HG03575 (cell line): ENCODE data around the gene CXCL1.

Source experiments
- ATAC-seq: cut with Tn5 transposase; IDR thresholded peaks from one replicate; pipeline ENCODE4 v1.9.1; 2021; ENCODE audit not compliant: unreplicated experiment, insufficient number of reproducible peaks, low FRiP score; ENCODE audit errors: extremely low read depth

CXCL1 gene

DNA sequence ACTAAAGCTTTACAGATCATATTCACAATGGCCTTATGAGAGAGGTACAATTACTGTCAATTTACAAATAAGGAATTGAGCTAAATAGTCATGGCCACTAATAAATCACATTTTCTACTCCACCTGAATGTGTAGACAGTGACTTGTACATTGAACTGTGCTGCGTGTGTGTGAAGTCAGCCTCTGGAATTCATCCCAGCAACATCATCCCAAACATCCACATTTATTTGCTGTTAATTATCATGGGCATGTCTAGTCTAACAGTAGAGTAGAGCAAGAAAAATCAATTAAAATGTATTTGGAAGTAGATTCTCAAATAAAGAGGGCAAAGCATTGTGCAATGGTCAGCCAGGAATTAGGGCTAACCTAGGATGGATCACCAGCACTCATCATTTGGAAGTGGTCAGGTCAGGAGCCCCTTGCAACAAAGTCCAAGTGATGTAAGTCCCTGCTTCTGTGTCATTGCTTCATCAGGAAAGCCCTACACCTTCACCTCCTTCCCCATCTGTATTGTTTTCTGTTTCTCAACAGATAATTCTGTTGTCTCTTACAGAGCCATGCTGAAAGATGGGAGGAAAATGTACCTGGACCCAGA lies 20.9 kb upstream of the CXCL1 start:
- ATAC-seq = no peak

DNA sequence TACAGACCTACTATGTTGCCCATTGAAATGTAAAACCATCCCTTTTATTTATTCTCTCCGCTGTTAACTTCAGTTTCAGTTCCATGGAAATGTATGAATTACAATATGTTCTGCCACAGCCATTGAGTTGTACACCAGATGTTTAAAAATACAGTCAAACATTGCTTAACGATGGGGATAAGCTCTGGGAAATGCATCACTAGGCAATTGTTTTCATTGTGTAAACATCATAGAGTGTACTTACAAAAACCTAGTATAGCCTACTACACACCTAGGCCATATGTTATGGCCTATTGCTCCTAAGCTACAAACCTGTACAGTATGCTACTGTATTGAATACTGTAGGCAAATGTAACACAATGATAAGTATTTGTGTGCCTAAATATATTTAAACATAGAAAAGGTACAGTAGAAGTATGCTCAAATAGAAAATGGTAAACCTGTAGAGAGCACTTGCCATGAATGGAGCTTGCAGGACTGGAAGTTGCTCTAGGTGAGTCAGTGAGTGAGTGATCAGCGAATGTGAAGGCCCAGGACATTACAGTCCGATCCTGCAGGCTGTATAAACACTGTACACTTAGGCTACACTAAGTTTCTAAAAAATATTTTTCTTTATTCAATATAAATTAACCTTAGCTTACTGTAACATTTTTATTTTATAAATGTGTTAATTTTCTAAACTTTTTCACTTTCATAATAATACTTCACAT lies 18.8 kb upstream of the CXCL1 start:
- ATAC-seq = no peak

DNA sequence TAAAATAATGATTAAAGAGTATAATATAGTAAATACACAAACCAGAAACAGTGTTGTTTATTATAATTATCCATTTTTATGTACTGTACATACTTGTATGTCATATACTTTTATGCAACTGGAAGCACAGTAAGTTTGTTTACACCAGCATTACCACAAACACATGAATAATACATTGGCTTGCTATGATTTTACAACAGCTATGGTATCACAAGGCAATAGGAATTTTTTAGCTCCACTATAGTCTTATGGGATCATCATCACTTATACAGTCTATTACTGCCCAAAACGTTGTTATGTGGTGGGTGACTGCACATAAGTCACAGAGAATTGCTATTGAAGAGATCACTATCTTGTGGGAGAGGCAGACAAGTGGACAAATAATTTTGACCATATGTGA lies 17.9 kb upstream of the CXCL1 start:
- no peak for ATAC-seq

DNA sequence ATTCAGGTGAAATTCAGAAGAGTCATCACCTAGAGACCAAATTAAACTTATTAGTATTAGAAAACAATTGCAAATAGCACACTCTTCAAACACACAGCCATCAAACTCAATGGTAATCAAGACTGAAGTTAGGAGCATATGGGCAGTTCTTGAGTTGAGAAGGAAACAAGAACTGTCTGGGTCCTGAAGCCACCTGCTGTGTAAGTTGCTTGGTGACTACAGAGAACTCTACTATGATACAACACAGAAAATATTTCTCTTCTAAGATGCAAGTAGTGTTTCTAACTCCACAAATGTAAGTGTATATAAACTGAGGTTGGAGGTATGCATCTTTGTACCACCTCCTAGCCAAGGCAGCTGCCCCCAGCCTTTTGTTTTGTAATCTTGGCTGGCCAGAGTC lies 16.4 kb upstream of the CXCL1 start:
- ATAC-seq = no peak

DNA sequence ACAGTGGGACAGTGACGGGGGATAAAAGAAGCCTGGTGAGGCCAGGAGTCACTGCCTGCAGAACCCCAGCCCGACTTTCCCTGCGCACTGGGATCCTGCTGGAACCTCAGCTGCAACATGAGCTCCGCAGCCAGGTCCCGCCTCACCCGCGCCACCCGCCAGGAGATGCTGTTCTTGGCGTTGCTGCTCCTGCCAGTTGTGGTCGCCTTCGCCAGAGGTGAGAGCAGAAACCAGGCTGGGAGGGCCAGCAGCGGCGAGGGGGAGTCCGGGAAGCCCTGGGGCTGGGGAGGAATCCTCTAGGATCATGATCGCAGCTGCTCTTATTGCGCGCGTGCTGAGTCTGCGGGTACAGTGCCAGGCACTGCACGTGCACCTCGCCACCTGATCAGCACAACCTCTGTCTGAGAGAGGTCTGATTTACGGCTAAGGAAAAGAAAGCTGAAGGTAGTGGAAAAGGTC lies 15.9 kb upstream of the CXCL1 start, which contains the start of gene PF4V1:
PF4V1 (plus strand) TSS at position 51 of the 459 bp plus-strand sequence; CDS start at position 118, 67 bp downstream.
- no peak for ATAC-seq

DNA sequence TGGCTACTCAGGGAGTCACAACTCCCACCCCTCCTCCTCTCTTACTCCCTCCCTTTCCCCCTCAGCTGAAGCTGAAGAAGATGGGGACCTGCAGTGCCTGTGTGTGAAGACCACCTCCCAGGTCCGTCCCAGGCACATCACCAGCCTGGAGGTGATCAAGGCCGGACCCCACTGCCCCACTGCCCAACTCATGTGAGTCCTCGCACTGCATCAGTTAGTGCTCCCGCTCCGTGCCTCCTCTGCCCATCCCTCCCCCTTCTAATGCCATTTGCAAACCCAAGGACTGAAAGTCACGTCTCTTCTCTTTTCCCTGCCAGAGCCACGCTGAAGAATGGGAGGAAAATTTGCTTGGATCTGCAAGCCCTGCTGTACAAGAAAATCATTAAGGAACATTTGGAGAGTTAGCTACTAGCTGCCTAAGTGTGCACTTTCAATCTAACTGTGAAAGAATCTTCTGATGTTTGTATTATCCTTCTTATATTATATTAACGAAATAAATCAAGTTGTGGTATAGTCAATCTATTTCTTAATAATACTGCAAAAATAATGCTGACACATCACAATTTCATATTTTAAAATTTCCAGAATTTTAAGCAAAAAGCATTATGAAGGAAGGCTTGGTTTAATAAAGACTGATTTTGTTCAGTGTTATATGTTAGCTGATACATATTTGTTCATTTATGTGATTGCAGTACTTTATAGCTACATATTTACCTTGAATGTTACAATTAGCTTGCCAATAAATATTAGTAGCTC lies 15.3 kb upstream of the CXCL1 start:
- no peak for ATAC-seq

DNA sequence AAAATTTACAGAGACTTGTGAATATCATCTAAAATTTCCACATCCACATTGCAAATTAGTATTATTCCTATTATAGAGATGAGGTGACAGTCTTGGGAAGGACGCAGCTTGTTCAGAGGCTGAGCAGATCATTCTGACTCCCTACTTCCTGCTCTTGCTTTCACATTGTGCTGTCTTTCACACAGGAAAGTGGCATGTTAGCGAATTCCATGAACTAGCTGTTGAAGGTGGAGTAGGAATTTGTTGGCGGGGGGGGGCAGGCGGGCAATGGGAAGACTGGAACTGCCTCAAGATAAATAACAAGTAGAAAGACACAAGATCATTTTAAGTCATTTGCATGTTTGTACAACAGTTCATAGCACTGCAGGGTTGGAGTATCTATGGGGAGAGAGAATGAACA lies 13.8 kb upstream of the CXCL1 start:
- no peak for ATAC-seq

DNA sequence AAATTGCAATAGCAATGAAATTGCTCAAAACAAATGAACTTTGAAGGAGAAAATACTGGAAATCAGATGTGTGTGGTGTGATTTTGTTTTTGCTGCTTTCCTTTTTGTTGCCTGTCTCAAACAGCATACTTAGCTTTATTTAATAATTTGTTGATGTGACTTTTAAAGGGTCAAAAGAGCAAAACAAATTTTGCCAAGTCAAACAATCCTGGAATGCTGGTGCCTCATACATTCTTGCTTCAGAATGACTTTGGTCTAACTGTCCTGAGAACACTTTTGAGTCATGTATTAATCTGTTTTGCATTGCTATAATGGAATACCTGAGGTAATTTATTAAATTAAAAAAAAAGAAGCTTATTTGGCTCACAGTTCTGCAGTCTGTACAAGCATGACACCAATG lies 12.7 kb upstream of the CXCL1 start:
- ATAC-seq = no peak

DNA sequence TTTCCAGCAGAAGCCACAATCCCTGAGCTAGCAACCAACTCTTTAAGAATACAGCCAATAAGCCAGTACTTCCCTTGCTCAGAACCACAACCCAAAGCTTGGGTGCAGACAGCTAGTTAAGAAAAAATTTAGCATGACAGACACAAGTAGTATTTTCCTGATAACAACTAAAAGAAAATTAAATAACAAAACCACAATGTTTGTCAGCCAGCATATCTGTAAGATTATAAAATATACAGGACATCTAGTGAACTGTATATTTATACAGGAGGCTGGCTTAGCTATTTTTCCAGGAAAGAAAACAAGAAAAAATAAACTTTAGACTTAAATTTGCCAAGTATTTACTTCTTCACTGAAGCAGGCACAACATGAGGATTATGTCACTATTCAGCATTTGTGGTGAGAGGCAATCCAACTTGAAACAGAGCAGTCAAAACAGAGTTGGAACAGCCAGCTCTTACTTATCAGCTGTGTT lies 9.5 kb upstream of the CXCL1 start:
- no peak for ATAC-seq

DNA sequence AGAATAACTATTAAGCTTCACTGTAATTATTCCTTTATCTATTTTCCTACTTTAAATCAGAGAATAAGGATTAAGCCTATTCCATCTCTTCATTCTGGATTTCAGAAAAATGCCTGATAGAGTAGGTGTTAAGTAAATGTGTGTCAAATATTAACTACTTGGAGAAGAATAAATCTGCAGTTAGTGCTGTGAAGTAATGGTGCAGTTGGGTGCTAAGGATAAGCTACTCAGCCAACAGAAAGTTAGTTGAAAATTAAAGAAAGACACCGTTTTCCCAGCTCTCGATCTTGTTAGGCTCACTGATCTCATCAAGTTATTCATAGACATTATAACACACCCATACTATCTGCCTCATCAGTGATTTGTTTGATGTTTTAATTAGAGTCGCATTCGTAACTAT lies 9.0 kb upstream of the CXCL1 start:
- ATAC-seq = no peak

DNA sequence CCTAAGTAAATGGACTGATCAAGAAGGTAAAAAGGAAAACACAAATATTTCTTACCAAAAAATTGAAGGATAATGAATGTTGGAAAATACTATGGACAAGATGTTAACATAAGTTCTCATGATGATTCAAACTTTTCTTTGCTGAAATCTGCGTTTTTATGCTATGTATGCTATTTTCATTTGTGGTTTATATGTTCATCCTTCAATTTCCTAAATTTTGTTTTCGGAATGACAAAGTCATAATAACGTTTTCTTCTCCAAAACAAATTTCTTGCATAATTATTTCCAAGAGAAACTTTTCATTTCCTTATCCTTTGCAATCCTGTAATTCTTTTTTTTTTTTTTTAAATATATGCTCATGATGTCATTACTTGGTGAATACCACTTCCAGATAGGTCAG lies 8.3 kb upstream of the CXCL1 start:
- ATAC-seq = no peak

DNA sequence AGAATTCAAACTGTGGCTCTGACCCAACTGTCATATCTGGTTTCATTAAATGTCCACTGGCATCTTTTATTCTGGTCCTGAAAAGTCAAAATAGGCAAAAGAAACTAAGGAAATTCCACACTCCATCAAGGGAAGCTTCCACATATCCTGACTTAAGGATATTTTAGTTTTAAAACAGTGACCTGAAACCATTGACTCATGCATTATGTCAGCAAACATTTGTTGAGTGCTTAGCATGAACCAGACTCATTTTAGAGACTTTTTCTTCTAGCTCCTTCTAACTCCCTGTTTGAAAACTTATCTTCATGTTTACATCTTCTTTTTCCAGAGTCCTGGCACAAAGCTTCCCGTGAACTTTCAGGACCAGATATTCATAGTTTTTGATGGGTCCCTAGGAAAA lies 6.9 kb upstream of the CXCL1 start:
- no peak for ATAC-seq

DNA sequence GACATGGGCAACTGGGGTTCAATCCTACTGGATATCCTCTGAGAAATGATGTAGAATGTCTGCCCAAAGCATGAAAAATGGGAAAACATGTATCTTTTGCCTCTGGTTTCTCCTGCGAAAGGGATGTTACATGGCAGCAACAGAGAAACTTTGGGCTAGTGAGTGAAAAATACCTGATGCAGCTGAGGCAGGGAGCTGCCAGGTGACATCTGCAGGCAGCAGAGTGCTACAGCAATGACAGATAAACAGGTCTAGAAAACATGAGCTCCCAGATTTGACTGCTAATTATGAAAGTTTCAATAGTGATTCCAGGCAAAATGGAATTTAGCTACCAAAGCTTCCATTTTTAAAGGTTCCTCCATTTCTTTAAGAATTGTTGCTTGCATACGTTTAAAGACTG lies 4.8 kb upstream of the CXCL1 start:
- no peak for ATAC-seq

DNA sequence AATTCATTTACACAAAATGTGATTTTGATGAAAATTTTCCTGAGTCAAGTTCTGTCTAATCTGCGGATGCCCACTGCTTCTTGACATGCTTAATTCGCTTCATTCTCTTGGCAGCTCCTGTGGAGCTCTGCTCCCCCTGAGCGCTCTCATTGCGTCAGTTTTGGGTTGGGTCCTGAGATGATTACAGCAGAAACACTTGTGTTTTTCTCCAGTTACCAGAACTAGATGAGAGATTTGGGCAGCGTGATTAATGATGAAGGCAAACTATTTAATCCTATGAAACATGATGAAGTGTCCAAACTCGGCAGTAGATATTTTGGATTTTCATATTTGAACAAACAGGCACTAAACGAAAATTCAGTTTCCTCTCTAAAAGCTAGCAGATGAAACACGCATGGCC lies 4.2 kb upstream of the CXCL1 start:
- ATAC-seq = no peak

DNA sequence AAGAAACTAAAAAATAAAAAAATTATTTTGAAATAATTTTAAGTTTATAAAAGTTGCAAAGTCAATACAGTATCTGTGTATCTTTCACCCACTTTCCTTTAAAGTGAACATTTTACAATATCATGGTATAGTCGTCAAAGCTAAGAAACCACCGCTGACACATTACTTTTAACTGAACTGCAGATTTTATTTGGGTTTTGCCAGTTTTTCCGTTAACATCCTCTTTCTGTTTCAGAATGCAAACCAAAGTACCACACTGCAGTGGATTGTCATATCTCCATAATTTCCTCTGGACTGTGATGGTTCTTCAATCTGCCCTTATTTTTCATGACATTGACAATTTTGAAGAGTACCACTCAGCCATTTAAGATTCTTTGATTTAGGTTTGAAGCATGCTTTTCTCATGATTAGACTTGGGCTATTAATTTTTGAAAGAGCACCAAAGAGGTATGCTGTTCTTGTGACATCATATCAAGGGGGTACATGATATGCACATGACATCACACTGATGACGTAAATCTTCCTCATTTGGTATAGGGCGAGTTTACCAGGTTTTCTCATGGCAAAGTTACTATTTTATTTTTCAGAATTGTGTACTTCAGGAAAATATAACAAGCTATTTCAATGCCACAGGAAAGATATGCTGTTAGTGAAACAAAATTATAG lies 3.6 kb upstream of the CXCL1 start:
- no peak for ATAC-seq

DNA sequence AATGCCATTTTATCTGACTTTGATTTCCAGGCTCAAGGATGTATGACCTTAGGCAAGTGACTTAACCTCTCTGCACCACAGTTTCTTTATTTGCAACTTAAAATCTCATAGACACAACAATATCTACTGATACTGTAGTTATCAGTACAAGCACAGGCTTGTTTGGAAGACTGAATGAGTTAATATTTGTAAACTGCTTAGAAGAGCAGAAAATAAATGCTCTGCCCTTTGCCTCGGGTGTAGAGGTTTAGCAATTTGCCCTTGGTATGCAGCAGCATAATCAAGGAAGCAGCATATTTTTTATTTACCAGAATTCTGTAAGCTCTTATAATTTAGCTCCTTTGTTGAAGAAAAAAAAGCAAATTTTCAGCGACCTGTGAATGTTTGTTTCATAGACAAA lies 2.9 kb upstream of the CXCL1 start:
- no peak for ATAC-seq

DNA sequence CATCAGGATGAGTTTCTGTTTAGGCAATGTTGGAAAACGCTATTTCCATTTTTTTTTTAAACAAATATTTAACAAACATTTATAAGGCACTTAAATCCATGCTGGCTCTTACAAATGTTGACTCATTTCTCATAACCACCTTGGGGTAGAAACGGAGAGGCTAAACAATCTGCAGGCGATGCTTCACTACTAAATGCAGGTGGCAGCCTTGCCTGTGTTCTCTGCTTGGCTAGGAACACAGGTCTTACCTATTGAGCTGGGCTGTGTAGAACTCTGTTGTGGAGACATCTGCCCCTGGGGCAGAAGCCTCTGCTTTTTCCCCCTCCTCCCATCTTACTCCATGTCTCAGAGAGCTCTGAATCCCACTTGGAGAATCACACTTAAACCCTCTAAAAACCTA lies 1.4 kb upstream of the CXCL1 start:
- no peak for ATAC-seq

DNA sequence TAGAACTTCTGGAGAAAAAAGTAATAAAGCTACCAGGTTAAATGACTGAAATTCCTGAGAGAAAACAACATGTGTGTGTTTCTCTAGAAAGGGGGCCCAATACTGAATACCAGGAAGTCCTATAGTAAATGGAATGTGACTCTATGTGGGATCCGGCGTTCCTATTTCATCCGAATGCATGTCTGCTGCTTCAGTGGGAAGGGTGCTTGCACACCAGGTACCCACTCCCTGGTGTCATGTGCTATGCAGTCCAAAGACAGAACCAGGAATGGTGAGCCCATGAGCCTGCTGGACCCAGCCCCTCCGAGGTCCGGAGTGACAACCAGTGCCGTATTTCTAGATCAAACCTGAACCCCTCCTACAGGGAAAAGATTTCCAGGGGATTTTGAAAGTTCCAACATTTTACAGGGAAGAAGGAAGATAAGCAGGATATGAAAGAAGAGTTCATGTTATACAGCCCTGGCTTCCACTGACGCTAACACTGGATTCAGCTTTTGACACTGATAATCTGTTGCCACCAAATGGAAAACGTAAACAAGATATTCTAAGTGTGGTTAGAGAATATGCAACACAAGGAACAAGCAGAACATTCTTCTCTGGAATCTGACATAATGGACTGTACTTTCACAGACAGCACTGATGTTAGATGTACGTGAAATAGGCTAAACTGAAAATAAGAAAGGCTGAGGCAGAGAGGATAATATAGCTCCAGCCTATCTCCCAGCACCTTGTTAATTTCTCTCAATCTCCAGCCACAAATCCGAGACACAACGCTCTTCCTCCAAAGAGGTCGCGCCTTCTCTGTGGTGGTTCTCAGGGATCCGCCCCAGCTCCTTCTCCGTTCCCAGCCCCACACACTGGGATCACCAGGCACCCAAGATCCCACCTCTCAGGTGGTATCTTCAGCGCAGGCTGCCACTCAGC lies 725 bp upstream of the CXCL1 start:
- no peak for ATAC-seq

DNA sequence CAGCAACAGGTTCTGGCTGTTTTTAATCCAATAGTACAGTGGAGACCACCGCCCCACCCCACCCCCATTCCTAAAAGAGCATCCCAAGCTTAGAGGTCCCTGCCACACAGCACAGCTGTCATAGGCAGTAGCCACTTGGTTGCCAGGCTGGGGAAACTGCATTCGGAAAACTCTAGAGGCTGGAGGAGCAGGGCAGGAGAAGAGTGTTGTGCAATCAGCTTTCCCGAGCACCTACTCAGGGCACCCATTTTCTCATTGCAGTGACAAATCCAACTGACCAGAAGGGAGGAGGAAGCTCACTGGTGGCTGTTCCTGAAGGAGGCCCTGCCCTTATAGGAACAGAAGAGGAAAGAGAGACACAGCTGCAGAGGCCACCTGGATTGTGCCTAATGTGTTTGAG lies 1.1 kb downstream of the CXCL1 start:
- no peak for ATAC-seq
